Measurements from ENCODE around the gene LUZP4.
"Not testable (repeated sequence)": the region's sequence is repeated elsewhere in the genome, so short reads cannot be mapped to it uniquely, and the experiment has no call there.

The LUZP4 gene

DNA sequence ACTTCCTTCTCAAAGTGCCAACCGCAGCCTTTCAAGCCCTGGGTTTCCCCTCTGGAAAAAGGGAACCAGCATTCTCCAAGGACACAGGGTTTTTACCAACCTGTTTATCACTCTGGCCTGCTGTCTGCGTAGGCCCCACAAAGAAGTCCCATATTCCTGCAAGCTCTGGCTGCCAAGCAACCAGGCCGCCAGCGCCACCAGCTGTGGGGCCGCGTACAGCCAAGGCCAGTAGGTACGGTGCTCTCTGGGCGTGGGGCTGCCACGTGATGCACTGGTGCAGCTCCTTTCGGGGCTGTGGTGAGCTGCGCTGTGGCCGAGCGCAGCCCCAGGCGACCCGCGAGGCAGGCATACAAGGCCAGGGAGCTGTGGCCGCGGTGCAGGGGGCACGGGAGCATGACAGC is 22.1 kb downstream of the LUZP4 start:
- DNase-seq (ENCODE audit: low read depth): no peak
- H3K4me3 ChIP-seq (ENCODE audit: low read length): no peak overlapping the region
- TF ChIP-seq, protein P1, sequence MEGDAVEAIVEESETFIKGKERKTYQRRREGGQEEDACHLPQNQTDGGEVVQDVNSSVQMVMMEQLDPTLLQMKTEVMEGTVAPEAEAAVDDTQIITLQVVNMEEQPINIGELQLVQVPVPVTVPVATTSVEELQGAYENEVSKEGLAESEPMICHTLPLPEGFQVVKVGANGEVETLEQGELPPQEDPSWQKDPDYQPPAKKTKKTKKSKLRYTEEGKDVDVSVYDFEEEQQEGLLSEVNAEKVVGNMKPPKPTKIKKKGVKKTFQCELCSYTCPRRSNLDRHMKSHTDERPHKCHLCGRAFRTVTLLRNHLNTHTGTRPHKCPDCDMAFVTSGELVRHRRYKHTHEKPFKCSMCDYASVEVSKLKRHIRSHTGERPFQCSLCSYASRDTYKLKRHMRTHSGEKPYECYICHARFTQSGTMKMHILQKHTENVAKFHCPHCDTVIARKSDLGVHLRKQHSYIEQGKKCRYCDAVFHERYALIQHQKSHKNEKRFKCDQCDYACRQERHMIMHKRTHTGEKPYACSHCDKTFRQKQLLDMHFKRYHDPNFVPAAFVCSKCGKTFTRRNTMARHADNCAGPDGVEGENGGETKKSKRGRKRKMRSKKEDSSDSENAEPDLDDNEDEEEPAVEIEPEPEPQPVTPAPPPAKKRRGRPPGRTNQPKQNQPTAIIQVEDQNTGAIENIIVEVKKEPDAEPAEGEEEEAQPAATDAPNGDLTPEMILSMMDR (conservative IDR thresholded peaks at IDR 0.05; ENCODE audit: low read depth, low read length): peak; percentile 21

DNA sequence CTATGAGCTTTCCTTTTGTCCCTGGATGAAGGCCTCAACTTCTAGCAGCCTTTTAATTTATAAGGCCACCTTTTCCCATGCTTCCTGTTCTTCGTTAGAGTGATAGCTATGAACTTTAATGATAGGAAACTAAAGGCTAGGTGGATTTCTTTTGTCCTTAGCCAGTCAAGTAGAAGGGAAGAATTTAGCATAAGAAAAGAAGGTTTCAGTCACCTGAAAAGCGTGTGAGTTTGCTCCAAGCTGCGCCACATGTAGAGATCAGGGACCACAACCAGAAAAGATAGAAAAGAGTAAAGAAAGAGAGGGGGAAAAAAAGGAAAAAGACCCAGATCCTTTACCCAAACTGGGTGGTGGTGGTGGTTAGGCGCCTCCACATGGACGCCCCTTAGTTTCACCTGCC is 28.6 kb downstream of the LUZP4 start:
- no peak for DNase-seq (ENCODE audit: low read depth)
- TF ChIP-seq, protein P1 (conservative IDR thresholded peaks at IDR 0.05; ENCODE audit: low read depth, low read length): no peak
- H3K4me3 ChIP-seq (ENCODE audit: low read length): no peak overlapping the region

DNA sequence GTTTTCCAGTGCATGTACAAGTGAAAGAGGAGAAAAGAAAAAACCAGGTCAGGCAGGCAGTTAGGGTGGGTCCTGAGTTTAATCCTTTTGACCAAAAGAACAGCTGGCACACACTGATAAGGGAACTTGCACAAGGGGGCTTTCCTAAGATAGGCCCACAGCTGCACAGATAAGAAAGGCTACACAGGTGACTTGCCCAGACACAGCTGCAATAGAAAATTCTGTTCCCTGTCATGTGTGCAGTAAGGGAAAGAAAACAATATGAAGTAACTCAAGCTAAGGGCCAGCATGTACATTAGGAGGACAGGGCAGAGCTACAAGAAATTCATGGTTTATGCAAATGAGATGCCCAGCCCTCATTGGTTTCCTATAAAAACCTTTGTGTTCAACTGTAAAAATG is 32.9 kb downstream of the LUZP4 start:
- TF ChIP-seq, protein P1 (conservative IDR thresholded peaks at IDR 0.05; ENCODE audit: low read depth, low read length): no peak
- no peak for DNase-seq (ENCODE audit: low read depth)
- no peak overlapping the region for H3K4me3 ChIP-seq (ENCODE audit: low read length)

DNA sequence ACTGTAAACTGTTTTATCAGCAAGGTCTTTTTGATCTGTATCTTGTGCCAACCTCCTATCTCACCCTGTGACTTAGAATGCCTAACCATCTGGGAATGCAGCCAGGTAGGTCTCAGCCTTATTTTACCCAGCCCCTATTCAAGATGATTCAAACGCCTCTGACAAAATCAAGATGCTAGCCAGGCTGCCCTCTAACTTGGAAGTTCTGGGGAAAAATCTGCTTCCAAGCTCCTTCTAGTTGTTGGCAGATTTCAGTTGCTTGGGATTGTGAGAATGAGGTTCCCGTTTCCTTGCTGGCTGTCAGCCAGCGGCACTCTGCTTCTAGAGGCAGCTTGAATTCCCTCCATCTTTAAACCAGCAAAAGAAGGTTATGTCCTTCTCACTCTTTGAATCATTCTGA is 34.7 kb downstream of the LUZP4 start:
- H3K4me3 ChIP-seq (ENCODE audit: low read length): no peak overlapping the region
- TF ChIP-seq, protein P1 (conservative IDR thresholded peaks at IDR 0.05; ENCODE audit: low read depth, low read length): no peak
- DNase-seq (ENCODE audit: low read depth): no peak

DNA sequence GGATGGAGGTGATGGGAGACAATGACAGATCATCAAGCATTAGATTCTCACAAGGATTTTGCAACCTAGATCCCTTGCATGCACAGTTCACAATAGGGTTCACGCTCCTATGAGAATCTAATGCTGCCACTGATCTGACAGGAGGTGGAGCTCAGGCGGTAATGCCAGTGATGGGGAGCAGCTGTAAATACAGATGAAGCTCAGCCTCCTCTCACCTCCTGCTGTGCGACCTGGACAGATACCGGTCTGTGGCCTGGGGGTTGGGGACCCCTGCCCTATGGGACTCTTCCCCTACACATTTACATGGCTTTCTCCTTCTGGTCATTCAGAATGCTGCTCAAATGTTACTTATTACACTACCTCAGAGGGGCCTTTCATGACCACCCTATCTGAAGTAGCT is 39.8 kb downstream of the LUZP4 start:
- not testable (repeated sequence) for H3K4me3 ChIP-seq (ENCODE audit: low read length); DNase-seq (ENCODE audit: low read depth)

DNA sequence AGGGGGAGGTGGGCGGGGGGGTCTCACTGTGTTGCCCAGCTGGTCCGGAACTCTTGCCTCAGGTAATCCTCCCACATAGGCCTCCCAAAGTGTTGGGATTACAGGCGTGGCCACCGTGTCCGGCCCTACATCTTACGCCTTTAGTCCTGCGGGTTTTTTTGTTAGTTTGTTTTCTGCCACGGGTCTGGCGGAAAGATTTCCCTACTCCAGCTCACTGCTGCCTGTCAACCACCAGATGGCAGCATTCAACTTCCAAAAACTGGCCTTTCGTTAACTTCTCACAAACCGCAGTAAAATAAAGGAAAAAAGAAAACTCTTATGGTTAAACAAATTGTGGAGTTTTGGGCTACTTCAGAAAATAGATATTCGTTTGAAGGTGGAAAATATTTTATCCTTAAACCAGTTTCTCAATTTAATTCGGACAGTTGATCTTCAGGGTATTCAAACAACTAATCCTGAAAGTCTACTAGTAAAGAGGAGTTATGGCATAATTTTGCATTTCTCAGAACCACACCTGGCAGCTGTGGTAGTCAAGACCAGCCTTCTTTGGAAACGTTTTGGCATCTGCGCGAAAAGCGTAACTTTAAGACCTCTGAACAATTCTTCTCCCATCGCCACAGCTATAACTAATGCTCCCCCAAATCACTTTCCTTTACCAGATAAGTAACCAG is 41.1 kb downstream of the LUZP4 start:
- no peak for DNase-seq (ENCODE audit: low read depth)
- TF ChIP-seq, protein P1 (conservative IDR thresholded peaks at IDR 0.05; ENCODE audit: low read depth, low read length): peak; percentile 92
- H3K4me3 ChIP-seq (ENCODE audit: low read length): no peak overlapping the region

DNA sequence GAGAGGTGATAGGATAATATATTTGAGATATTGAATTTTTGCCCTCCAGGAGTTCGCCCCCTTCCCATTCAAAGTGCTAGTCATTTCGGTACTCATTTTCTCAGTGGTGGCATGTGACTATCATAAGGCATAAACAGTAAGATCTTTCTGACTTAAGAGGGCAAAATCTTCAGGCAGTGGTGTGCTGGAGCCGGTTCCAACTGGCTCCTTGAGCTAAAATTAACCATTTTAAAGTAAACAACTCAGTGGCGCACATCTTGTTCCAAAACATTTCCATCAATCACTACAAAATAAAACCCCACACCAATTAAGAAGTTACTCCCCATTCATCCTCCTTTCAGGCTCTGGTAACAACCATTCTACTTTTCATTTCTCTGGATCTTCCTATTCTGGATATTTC is 43.3 kb downstream of the LUZP4 start:
- no peak overlapping the region for H3K4me3 ChIP-seq (ENCODE audit: low read length)
- no peak for DNase-seq (ENCODE audit: low read depth)
- TF ChIP-seq, protein P1 (conservative IDR thresholded peaks at IDR 0.05; ENCODE audit: low read depth, low read length): no peak

Data from retinal pigment epithelial cell (primary cell).